Activated CD8-positive, alpha-beta T cell treated with anti-CD3 and anti-CD28 coated beads for 36 hours (primary cell): ENCODE measurements around the gene RFX8. TPM values are rescaled to one million over a fixed set of nuclear protein-coding genes. Genes with fewer than 3 reads are reported as not detected.
"Not testable (repeated sequence)": the region's sequence is repeated elsewhere in the genome, so short reads cannot be mapped to it uniquely, and the experiment has no call there.

ENCODE experiments used
- ATAC-seq: fragments of 200-7000 bp; cut with Tn5 transposase; one replicate; pipeline ENCODE4 v1.10.0; 2021; ENCODE audit warnings: mild to moderate bottlenecking, moderate library complexity
- CTCF ChIA-PET: fragments of 350-600 bp; sonication (Branson Sonifier 250); formaldehyde crosslinking; loops from one replicate; lab custom pipeline; 2021; ENCODE audit warnings: antibody characterized with exemption; lab: Charles Lee
- POLR2A ChIA-PET: fragments of 350-600 bp; sonication (Branson Sonifier 250); formaldehyde crosslinking; loops from one replicate; lab custom pipeline; 2021; ENCODE audit warnings: antibody characterized with exemption; lab: Charles Lee
- DNase-seq: peaks from one replicate; pipeline ENCODE4 v3.0.0-alpha.2; 2020
- H3K27ac Mint-ChIP-seq: one replicate; pipeline ENCODE4 v1.8.0; 2021; ENCODE audit warnings: mild to moderate bottlenecking, mixed read lengths
- H3K27me3 Mint-ChIP-seq: one replicate; pipeline ENCODE4 v1.8.0; 2021; ENCODE audit warnings: mixed read lengths
- H3K36me3 Mint-ChIP-seq: one replicate; pipeline ENCODE4 v1.8.0; 2021; ENCODE audit warnings: low read depth, mixed read lengths
- H3K4me1 Mint-ChIP-seq: one replicate; pipeline ENCODE4 v1.8.0; 2021; ENCODE audit warnings: low read depth, mixed read lengths
- H3K4me3 Mint-ChIP-seq: one replicate; pipeline ENCODE4 v1.8.0; 2021; ENCODE audit warnings: mild to moderate bottlenecking, moderate library complexity, mixed read lengths
- H3K9me3 Mint-ChIP-seq: one replicate; pipeline ENCODE4 v1.8.0; 2021; ENCODE audit warnings: mixed read lengths
- intact Hi-C: fragments of 100-400 bp; cut with micrococcal nuclease; formaldehyde crosslinking; loops from one replicate; pipeline ENCODE4 v1.10.0; 2022
- total RNA-seq, 2 experiments: library from RNA; stranded (reverse); gene quantifications; one replicate each; pipeline ENCODE4 v1.2.3, GENCODE V29; 2021
- TF ChIP-seq, protein P1 (sequence below): fragments of 200-600 bp; IDR thresholded peaks from one replicate; pipeline ENCODE4 v1.8.0; 2022; ENCODE audit warnings: antibody characterized with exemption, mild to moderate bottlenecking

RFX8 gene
- total RNA-seq, 2 experiments from 2014 or later: 0.18 TPM; not detected in 1

DNA sequence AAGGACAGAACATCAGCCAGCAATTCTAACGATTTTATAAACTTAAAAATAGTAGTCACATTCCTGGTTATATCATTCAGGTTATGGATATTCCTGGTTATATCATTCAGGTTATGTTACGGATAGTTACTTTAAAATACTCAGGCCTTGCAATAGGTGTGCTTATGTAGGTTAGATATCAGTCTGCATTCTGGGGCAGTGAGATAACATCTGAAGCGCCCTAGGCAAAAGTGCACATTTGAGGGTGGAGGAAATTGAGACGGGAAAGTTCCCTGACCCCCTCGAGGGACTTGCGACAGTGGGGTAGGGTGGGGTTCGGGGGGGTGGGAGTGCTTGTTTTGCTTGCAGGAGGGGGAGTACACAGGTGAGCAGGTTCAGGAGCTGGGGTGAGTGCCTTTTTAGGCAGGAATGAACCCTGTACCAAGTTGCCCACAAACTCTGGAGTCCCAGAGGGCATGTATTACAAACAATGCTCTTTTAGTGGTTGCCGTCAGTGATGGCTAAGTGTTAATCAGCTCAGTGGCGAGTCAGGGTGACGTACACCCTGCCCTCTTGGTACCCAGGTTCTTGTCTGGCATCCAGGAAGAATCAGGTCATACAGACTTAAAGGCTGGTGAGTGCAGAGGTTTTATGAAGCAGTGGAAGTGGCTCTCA, 119.4 kb downstream of the RFX8 start:
- H3K27me3 Mint-ChIP-seq: no peaks in the 10 kb centered on the region

DNA sequence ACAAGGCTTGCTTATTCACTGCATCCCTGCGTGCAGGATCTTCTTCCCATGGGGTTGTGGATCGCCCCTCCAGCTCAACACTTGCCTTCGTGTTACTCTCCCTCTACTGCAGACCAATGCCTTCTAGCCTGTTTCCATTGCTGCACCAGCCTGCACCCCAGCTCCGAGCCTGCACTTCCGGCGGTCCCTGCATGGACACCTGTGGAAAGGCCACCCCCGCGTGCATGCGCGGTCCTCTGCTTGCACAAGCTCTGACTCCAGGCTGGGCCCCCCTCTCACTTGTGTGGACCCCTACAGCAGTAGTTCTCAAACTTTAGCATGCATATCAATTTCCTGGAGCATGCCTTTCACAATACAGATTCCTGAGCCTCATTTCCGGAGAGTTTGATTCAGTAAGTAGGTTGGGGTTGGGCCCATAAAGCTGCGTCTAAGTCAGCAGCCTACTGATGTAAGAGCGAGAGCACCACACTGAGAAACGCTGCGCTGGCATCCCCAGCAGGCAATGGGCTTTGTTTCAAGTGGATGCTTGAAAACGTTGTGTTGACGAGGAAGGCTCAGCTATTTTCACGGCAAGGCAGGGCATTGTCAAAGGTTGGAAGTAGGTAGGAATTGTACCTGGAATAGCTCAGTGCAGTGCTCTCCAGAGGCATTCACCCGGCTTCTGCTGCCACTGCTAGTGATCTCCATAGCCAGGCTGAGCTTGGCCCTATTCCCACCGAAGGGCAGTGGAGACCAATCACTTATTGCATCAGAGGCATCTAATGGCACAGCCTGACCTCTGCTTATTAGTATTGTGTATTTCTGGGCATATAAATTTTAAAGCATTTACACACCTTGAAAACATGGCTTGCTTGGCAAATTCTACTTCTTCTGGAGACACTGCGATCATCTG, 120.2 kb downstream of the RFX8 start:
- no peaks in the 10 kb centered on the region for H3K27me3 Mint-ChIP-seq
- intact Hi-C loops: no loop called here

More for the DNA sequence above, 119.4 kb downstream of the RFX8 start:
- peaks cover 1% of the 10 kb centered on the region for H3K4me1 Mint-ChIP-seq
- ATAC-seq (no peak), DNase-seq (no peak)
- intact Hi-C loops: no loop called here
- H3K36me3 Mint-ChIP-seq: no peaks in the 10 kb centered on the region
- ChIA-PET POLR2A (interaction anchor here (0.5 kb wide), 1 partner anchor 306 kb away, joined by 3 read pairs; no protein-coding TSS in a partner anchor), CTCF (interaction anchor here (1.1 to 3.1 kb wide), 2 partner anchors 13 to 63 kb away, joined by 3 to 20 read pairs; no protein-coding TSS in a partner anchor)
- TF ChIP-seq, protein P1, sequence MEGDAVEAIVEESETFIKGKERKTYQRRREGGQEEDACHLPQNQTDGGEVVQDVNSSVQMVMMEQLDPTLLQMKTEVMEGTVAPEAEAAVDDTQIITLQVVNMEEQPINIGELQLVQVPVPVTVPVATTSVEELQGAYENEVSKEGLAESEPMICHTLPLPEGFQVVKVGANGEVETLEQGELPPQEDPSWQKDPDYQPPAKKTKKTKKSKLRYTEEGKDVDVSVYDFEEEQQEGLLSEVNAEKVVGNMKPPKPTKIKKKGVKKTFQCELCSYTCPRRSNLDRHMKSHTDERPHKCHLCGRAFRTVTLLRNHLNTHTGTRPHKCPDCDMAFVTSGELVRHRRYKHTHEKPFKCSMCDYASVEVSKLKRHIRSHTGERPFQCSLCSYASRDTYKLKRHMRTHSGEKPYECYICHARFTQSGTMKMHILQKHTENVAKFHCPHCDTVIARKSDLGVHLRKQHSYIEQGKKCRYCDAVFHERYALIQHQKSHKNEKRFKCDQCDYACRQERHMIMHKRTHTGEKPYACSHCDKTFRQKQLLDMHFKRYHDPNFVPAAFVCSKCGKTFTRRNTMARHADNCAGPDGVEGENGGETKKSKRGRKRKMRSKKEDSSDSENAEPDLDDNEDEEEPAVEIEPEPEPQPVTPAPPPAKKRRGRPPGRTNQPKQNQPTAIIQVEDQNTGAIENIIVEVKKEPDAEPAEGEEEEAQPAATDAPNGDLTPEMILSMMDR: no peak
- no peak overlapping the region for H3K4me3 Mint-ChIP-seq
- H3K9me3 Mint-ChIP-seq: no peaks in the 10 kb centered on the region
- H3K27ac Mint-ChIP-seq: no peak overlapping the region

DNA sequence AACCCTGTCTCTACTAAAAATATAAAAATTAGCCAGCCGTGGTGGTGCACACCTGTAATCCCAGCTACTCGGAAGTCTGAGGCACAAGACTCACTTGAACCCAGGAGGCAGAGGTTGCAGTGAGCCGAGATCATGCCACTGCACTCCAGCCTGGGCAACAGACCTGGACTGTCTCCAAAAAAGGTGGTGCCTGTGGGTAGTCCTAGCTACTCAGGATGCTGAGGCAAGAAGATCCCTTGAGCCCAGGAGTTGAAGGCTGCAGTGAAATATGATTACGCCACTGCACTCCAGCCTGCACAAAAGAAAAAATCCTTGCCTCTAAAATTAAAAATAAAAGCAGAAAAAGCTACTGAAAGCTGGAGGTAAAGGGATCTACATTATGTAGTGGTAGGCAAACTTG, 122.3 kb downstream of the RFX8 start:
- DNase-seq, H3K27me3 Mint-ChIP-seq, H3K36me3 Mint-ChIP-seq, ATAC-seq, H3K4me3 Mint-ChIP-seq, intact Hi-C loops, H3K4me1 Mint-ChIP-seq, H3K27ac Mint-ChIP-seq, H3K9me3 Mint-ChIP-seq, POLR2A ChIA-PET: not testable (repeated sequence)
- CTCF ChIA-PET: interaction anchor here (0.7 to 2.9 kb wide), 2 partner anchors 10 to 11 kb away, joined by 3 to 23 read pairs; no protein-coding TSS in a partner anchor

More for the DNA sequence above, 120.2 kb downstream of the RFX8 start:
- no peak for ATAC-seq
- no peaks in the 10 kb centered on the region for H3K36me3 Mint-ChIP-seq
- H3K4me3 Mint-ChIP-seq: no peak overlapping the region
- TF ChIP-seq, protein P1: no peak
- no peaks in the 10 kb centered on the region for H3K9me3 Mint-ChIP-seq
- H3K27ac Mint-ChIP-seq: no peak overlapping the region
- DNase-seq: no peak
- ChIA-PET POLR2A (no interaction called here), CTCF (interaction anchor here (1.1 to 1.4 kb wide), 2 partner anchors 12 to 64 kb away, joined by 3 to 4 read pairs; no protein-coding TSS in a partner anchor)
- peaks cover 3% of the 10 kb centered on the region for H3K4me1 Mint-ChIP-seq

DNA sequence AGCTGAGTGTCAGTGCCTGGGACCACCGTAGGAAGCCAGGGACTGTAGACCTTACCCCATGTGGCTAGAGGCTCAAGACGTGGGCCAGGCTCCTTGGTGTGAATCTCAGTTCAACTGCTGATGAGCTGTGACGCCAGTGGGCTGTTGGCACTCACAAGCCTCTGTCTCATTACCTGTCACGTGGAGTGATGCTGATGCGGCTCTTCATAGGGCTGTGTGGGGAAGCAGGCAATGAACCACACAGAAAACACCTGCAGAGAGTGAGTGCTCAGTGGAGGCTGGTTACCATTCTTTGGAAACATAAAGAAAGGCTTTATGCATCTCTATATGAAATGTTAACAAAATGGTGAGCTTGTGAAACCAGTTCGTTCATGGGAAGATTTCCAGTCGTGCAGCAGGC, 123.7 kb downstream of the RFX8 start:
- Mint-ChIP-seq H3K9me3 (no peaks in the 10 kb centered on the region), H3K27ac (no peak overlapping the region), H3K27me3 (no peaks in the 10 kb centered on the region), H3K4me3 (no peak overlapping the region), H3K36me3 (no peaks in the 10 kb centered on the region), H3K4me1 (peaks cover 3% of the 10 kb centered on the region)
- ATAC-seq (no peak), DNase-seq (no peak)
- intact Hi-C loops: no loop called here
- POLR2A ChIA-PET: no interaction called here
- TF ChIP-seq, protein P1: no peak
- CTCF ChIA-PET: interaction anchor here (0.6 to 3.4 kb wide), 5 partner anchors 10 to 533 kb away, joined by 3 to 23 read pairs (median 10); no protein-coding TSS in a partner anchor

DNA sequence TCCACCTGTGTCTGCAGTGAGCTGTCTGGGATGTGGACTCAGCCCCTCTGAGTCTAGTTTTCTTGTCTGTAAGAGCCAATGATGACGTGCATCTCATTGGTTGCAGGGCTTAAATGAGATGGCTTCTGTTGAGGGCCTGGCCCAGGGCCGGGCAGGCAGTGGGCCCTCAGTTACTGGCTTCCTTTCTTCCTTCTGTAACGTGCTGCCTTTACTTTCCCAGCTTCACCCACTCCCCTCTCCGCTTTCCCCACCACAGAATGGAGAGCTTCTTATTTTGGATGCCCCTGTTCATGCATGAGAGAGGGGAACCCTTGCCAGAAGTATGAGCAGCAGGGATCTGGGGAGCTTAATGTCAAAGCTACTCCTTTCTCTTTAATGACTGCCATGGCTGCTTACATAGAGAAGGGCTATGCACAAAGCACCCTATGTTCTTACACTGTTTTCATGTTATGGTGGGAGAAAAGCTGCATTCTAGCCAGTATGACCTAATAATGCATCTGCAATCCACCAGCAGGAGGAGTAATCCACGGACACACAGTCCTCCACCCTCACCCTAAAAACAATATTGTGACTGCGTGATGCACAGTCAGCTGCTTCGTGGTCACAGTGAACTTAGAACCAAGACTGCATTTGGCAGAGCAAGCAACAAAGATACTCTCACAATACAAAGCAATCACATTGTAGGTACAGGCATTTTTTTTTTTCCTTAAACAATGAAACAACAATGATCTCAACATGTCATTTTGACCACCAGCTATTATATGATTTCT, 124.8 kb downstream of the RFX8 start:
- peaks cover 3% of the 10 kb centered on the region for H3K4me1 Mint-ChIP-seq
- ATAC-seq: no peak
- no peak for DNase-seq
- ChIA-PET POLR2A (interaction anchor here (0.6 to 0.8 kb wide), 2 partner anchors 118 to 533 kb away, joined by 3 to 6 read pairs; no protein-coding TSS in a partner anchor), CTCF (interaction anchor here (0.7 to 3.4 kb wide), 7 partner anchors 11 to 534 kb away, joined by 3 to 20 read pairs (median 3); partner anchors contain the start of gene CREG2)
- no peaks in the 10 kb centered on the region for H3K9me3 Mint-ChIP-seq
- H3K36me3 Mint-ChIP-seq: no peaks in the 10 kb centered on the region
- no peaks in the 10 kb centered on the region for H3K27me3 Mint-ChIP-seq
- TF ChIP-seq, protein P1: no peak
- H3K4me3 Mint-ChIP-seq: no peak overlapping the region
- intact Hi-C loops: no loop called here
- H3K27ac Mint-ChIP-seq: no peak overlapping the region
